ENCODE measurements around the gene GLIS1. TPM values are rescaled to one million over a fixed set of nuclear protein-coding genes. Genes with fewer than 3 reads are reported as not detected.

The GLIS1 gene
- polyA plus RNA-seq, 3 donors, result not detected

GRCh38 chr1:53639996-53640700 is 98.8 kb downstream of the GLIS1 start:
- TF ChIP-seq, protein P1, sequence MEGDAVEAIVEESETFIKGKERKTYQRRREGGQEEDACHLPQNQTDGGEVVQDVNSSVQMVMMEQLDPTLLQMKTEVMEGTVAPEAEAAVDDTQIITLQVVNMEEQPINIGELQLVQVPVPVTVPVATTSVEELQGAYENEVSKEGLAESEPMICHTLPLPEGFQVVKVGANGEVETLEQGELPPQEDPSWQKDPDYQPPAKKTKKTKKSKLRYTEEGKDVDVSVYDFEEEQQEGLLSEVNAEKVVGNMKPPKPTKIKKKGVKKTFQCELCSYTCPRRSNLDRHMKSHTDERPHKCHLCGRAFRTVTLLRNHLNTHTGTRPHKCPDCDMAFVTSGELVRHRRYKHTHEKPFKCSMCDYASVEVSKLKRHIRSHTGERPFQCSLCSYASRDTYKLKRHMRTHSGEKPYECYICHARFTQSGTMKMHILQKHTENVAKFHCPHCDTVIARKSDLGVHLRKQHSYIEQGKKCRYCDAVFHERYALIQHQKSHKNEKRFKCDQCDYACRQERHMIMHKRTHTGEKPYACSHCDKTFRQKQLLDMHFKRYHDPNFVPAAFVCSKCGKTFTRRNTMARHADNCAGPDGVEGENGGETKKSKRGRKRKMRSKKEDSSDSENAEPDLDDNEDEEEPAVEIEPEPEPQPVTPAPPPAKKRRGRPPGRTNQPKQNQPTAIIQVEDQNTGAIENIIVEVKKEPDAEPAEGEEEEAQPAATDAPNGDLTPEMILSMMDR (IDR thresholded peaks at IDR 0.05), result no peak
- Histone ChIP-seq H3K36me3 (replicated peaks in 1 of 2; ENCODE audit: control insufficient read depth in 1 of 2, insufficient read depth in 2 of 2, low read length in 2 of 2) (no peaks in the 10 kb centered on the region), H3K9ac (ENCODE audit: insufficient read depth, low read length, poor library complexity, severe bottlenecking) (no peak overlapping the region), H3K9me3 (replicated peaks in 1 of 2; ENCODE audit: control insufficient read depth in 1 of 2, insufficient read depth in 1 of 2, low read length in 2 of 2) (no peaks in the 10 kb centered on the region), H3K79me2 (ENCODE audit: insufficient read depth, low read length) (no peaks in the 10 kb centered on the region), H4K20me1 (ENCODE audit: insufficient read depth, low read length) (no peaks in the 10 kb centered on the region), H3K27me3 (ENCODE audit: control insufficient read depth in 2 of 2, insufficient read depth in 2 of 2, low read length in 2 of 2) (no peaks in the 10 kb centered on the region), H2AFZ (ENCODE audit: insufficient read depth, low read depth, low read length, poor library complexity, severe bottlenecking) (no peak overlapping the region), H3K4me2 (replicated peaks; ENCODE audit: extremely low read depth, low read length, poor library complexity, severe bottlenecking) (no peak overlapping the region), H3K27ac (ENCODE audit: low read depth in 1 of 2, low read length in 2 of 2) (no peak overlapping the region), H3K4me3 (replicated peaks in 1 of 3; ENCODE audit: low read depth in 2 of 3, low read length in 3 of 3) (no peak overlapping the region), H3K4me1 (ENCODE audit: control insufficient read depth in 1 of 2, insufficient read depth in 2 of 2, low read length in 2 of 2) (no peaks in the 10 kb centered on the region)
- Mint-ChIP-seq H3K36me3 (no peaks in the 10 kb centered on the region), H3K9me3 (no peaks in the 10 kb centered on the region), H3K4me1 (no peaks in the 10 kb centered on the region), H3K27me3 (ENCODE audit: low read depth in 3 of 3) (peaks cover 3 to 5% (median 4%) of the 10 kb centered on the region in 3 donors), H3K27ac (no peak overlapping the region), H3K4me3 (no peak overlapping the region)
- intact Hi-C loops (cut with micrococcal nuclease), result no loop called here
- 100% methylated on average over 2 of the region's 4 CpGs for WGBS (ENCODE audit: insufficient coverage)
- no peak for DNase-seq

DNA sequence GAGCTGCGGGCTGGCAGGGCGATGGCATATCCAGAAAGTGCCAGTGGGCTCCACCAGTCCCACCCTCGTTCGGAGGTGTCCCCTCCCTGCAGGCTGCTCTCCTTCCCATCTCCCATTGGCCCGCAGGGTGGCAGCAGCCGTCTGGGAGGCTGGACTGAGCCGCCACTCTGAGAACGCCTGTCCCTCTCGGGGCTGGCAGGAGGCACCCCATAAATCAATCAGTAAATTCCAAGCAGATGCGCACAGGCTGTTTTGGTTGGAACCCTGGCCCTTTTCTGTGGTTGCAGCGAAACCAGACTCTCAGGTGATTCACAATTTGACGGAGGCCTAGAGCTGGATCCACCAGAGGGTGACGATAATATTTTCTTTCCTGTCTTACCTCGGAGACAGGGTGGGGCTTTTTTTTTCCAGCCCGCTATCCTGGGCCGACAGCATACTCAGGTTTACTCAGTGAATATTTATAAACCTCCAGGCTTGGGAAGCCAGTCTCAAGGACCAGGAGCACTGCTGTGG is 99.7 kb downstream of the GLIS1 start:
- Histone ChIP-seq H3K9ac (ENCODE audit: insufficient read depth, low read length, poor library complexity, severe bottlenecking) (no peak overlapping the region), H2AFZ (ENCODE audit: insufficient read depth, low read depth, low read length, poor library complexity, severe bottlenecking) (no peak overlapping the region), H3K36me3 (replicated peaks in 1 of 2; ENCODE audit: control insufficient read depth in 1 of 2, insufficient read depth in 2 of 2, low read length in 2 of 2) (no peaks in the 10 kb centered on the region), H3K27ac (ENCODE audit: low read depth in 1 of 2, low read length in 2 of 2) (no peak overlapping the region), H3K9me3 (replicated peaks in 1 of 2; ENCODE audit: control insufficient read depth in 1 of 2, insufficient read depth in 1 of 2, low read length in 2 of 2) (no peaks in the 10 kb centered on the region), H3K4me2 (replicated peaks; ENCODE audit: extremely low read depth, low read length, poor library complexity, severe bottlenecking) (no peak overlapping the region), H3K4me1 (ENCODE audit: control insufficient read depth in 1 of 2, insufficient read depth in 2 of 2, low read length in 2 of 2) (no peaks in the 10 kb centered on the region), H3K4me3 (replicated peaks in 1 of 3; ENCODE audit: low read depth in 2 of 3, low read length in 3 of 3) (no peak overlapping the region), H4K20me1 (ENCODE audit: insufficient read depth, low read length) (no peaks in the 10 kb centered on the region), H3K27me3 (ENCODE audit: control insufficient read depth in 2 of 2, insufficient read depth in 2 of 2, low read length in 2 of 2) (no peaks in the 10 kb centered on the region), H3K79me2 (ENCODE audit: insufficient read depth, low read length) (no peaks in the 10 kb centered on the region)
- no peaks in the 10 kb centered on the region for H3K4me1 Mint-ChIP-seq
- WGBS (ENCODE audit: insufficient coverage), result 81% methylated on average over 12 of the region's 16 CpGs
- intact Hi-C loops (cut with micrococcal nuclease), result no loop called here
- DNase-seq, result no peak
- no peak overlapping the region for H3K27ac Mint-ChIP-seq
- H3K36me3 Mint-ChIP-seq, result no peaks in the 10 kb centered on the region
- H3K9me3 Mint-ChIP-seq, result no peaks in the 10 kb centered on the region
- peaks cover 3 to 5% (median 4%) of the 10 kb centered on the region in 3 donors for H3K27me3 Mint-ChIP-seq (ENCODE audit: low read depth in 3 of 3)
- TF ChIP-seq, protein P1 (IDR thresholded peaks at IDR 0.05), result no peak
- no peak overlapping the region for H3K4me3 Mint-ChIP-seq
